Dermis blood vessel endothelial cell (primary cell): ENCODE data around the gene PFN3. TPM values are rescaled to one million over a fixed set of nuclear protein-coding genes. Genes with fewer than 3 reads are reported as not detected.
A peak's percentile ranks its signal among the peaks of the same experiment; 100 is the strongest.

ENCODE experiments used
- DNase-seq: peaks from one replicate; pipeline ENCODE4 v3.0.0; 2010
- total RNA-seq: library from RNA; depleted of rRNA; stranded (reverse); fragments of >200 nt; gene quantifications from 2 replicates; pipeline ENCODE4 v1.2.3, GENCODE V29; 2014

Gene PFN3
- not detected in 2 replicates for total RNA-seq

- DNase-seq = peak; percentile 51
These were observed at the start of gene PFN3 for GRCh38 chr5:177399997-177400868. Gene PFN3 (minus strand): TSS chr5:177400661. CDS start chr5:177400576, 85 bp downstream.

- DNase-seq = no peak
These were observed 48.9 kb upstream of the PFN3 start for GRCh38 chr5:177449140-177450061.

GRCh38 chr5:177448244-177448950 is 47.9 kb upstream of the PFN3 start:
- DNase-seq = no peak

GRCh38 chr5:177447611-177448243 is 47.3 kb upstream of the PFN3 start:
- peak; percentile 72 for DNase-seq

- peak; percentile 40 for DNase-seq
These were observed 46.7 kb upstream of the PFN3 start for GRCh38 chr5:177447066-177447610.

- peak; percentile 78 for DNase-seq
These were observed 46.0 kb upstream of the PFN3 start, which contains the start of gene PRR7 for GRCh38 chr5:177446200-177447065. Gene PRR7 (plus strand): TSS chr5:177446814. CDS start chr5:177455068, 8,254 bp downstream.

- DNase-seq = no peak
These were observed 45.4 kb upstream of the PFN3 start for GRCh38 chr5:177445917-177446199.

- no peak for DNase-seq
These were observed 44.8 kb upstream of the PFN3 start for GRCh38 chr5:177445052-177445916.

- no peak for DNase-seq
These were observed 43.9 kb upstream of the PFN3 start for GRCh38 chr5:177444106-177445051.

- DNase-seq = no peak
These were observed 42.9 kb upstream of the PFN3 start for GRCh38 chr5:177443144-177443983.

- DNase-seq = no peak
These were observed 41.8 kb upstream of the PFN3 start for GRCh38 chr5:177442066-177442826.

GRCh38 chr5:177440990-177441780 is 40.7 kb upstream of the PFN3 start:
- DNase-seq = no peak

GRCh38 chr5:177440211-177440989 is 39.9 kb upstream of the PFN3 start:
- DNase-seq = no peak

GRCh38 chr5:177439518-177440053 is 39.1 kb upstream of the PFN3 start:
- DNase-seq = no peak

- no peak for DNase-seq
These were observed 38.0 kb upstream of the PFN3 start for GRCh38 chr5:177438468-177438867.
